Measurements from ENCODE around the gene DEFB119. TPM values are rescaled to one million over a fixed set of nuclear protein-coding genes. Genes with fewer than 3 reads are reported as not detected.
"Not testable (repeated sequence)": the region's sequence is repeated elsewhere in the genome, so short reads cannot be mapped to it uniquely, and the experiment has no call there.

DEFB119 gene
- total and polyA plus RNA-seq, 8 donors: not detected

- no peak overlapping the region for H3K27ac ChIP-seq
- TF ChIP-seq, protein P1, sequence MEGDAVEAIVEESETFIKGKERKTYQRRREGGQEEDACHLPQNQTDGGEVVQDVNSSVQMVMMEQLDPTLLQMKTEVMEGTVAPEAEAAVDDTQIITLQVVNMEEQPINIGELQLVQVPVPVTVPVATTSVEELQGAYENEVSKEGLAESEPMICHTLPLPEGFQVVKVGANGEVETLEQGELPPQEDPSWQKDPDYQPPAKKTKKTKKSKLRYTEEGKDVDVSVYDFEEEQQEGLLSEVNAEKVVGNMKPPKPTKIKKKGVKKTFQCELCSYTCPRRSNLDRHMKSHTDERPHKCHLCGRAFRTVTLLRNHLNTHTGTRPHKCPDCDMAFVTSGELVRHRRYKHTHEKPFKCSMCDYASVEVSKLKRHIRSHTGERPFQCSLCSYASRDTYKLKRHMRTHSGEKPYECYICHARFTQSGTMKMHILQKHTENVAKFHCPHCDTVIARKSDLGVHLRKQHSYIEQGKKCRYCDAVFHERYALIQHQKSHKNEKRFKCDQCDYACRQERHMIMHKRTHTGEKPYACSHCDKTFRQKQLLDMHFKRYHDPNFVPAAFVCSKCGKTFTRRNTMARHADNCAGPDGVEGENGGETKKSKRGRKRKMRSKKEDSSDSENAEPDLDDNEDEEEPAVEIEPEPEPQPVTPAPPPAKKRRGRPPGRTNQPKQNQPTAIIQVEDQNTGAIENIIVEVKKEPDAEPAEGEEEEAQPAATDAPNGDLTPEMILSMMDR (IDR thresholded peaks at IDR 0.05): no peak
- no peaks in the 10 kb centered on the region for H3K4me1 ChIP-seq
- no peaks in the 10 kb centered on the region for H3K9me3 ChIP-seq
- FAIRE-seq: no peak
- no peak for ATAC-seq
- no peak for DNase-seq
- intact Hi-C loops (cut with DNase I): no loop called here
- no peaks in the 10 kb centered on the region for H3K36me3 ChIP-seq
- H3K4me3 ChIP-seq: no peak overlapping the region
- H3K27me3 ChIP-seq: no peaks in the 10 kb centered on the region
- 29 to 35% methylated on average over 3 of the region's 3 CpGs for WGBS, 2 donors
These were observed 4.5 kb upstream of the DEFB119 start for GRCh38 chr20:31394900-31395299.

GRCh38 chr20:31392836-31393235 lies 2.4 kb upstream of the DEFB119 start:
- Histone ChIP-seq H3K9me3 (no peaks in the 10 kb centered on the region), H3K4me1 (no peaks in the 10 kb centered on the region), H3K4me3 (no peak overlapping the region), H3K36me3 (no peaks in the 10 kb centered on the region), H3K27me3 (no peaks in the 10 kb centered on the region), H3K27ac (no peak overlapping the region)
- 26 to 54% methylated on average over 2 of the region's 2 CpGs for WGBS, 2 donors
- TF ChIP-seq, protein P1 (IDR thresholded peaks at IDR 0.05): no peak
- DNase-seq (no peak), ATAC-seq (no peak), FAIRE-seq (no peak)
- intact Hi-C loops (cut with DNase I): no loop called here

DNA sequence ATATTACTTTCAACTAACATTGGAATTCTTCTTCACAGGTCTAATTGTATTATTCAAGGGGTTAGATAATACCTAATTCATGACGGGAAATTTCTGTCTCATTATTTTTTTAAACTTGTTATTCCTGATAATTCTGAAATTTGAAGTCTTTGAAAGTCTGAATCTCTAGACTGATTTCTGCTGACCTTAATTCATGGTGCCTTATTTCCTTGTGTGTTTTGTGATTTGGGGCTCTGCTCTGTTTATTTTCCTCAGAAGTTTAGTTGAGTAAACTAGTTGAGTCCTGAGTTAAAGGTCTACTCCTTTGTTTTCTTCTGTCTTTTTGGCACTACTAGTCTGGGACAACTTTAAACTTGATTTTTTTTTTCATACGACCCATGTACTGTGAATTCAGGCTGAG lies 16.0 kb downstream of the DEFB119 start:
- FAIRE-seq (no peak), ATAC-seq (no peak), DNase-seq (no peak)
- TF ChIP-seq, protein P1 (IDR thresholded peaks at IDR 0.05): no peak
- H3K36me3 ChIP-seq: no peaks in the 10 kb centered on the region
- H3K9me3 ChIP-seq: no peaks in the 10 kb centered on the region
- 42 to 52% methylated on average over 2 of the region's 2 CpGs for WGBS, 2 donors
- H3K4me1 ChIP-seq: no peaks in the 10 kb centered on the region
- no peak overlapping the region for H3K27ac ChIP-seq
- no peaks in the 10 kb centered on the region for H3K27me3 ChIP-seq
- intact Hi-C loops (cut with DNase I): no loop called here
- no peak overlapping the region for H3K4me3 ChIP-seq

GRCh38 chr20:31368301-31368700 lies 22.1 kb downstream of the DEFB119 start, which contains the start of gene DEFB118:
TSS of gene DEFB118 (plus strand) at chr20:31368601. CDS start at chr20:31368651, 50 bp downstream.
- no peak within 1 kb of the TSS for H3K27ac ChIP-seq
- H3K36me3 ChIP-seq: no peaks in the 10 kb centered on the region
- H3K27me3 ChIP-seq: no peaks in the 10 kb centered on the region
- no peak for FAIRE-seq
- intact Hi-C loops (cut with DNase I): no loop called here
- no peak within 1 kb of the TSS for H3K4me3 ChIP-seq
- no peak for DNase-seq
- no peak for ATAC-seq
- no peaks in the 10 kb centered on the region for H3K9me3 ChIP-seq
- TF ChIP-seq, protein P1 (IDR thresholded peaks at IDR 0.05): no peak
- WGBS, 2 donors: 40 to 44% methylated on average over 2 of the region's 2 CpGs
- no peaks in the 10 kb centered on the region for H3K4me1 ChIP-seq

DNA sequence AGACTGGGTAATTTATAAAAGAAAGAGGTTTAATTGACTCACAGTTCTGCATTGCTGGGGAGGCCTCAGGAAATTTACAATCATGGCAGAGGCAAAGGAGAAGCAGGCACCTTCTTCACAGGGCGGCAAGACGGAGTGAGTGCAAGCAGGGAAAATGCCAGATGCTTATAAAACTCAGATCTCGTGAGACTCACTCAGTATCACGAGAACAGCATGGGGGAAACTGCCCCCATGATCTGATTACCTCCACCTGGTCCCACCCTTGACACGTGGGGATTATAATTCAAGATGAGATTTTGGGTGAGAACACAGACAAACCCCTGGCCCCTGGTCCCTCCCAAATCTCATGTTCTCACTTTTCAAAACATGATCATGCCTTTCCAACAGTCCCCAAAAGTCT lies 26.1 kb downstream of the DEFB119 start:
- H3K9me3 ChIP-seq; H3K36me3 ChIP-seq; H3K4me3 ChIP-seq; H3K27me3 ChIP-seq; H3K27ac ChIP-seq; intact Hi-C loops (cut with DNase I); DNase-seq; FAIRE-seq; H3K4me1 ChIP-seq; ATAC-seq: not testable (repeated sequence)
- WGBS, 2 donors: 40 to 54% methylated on average over 5 of the region's 5 CpGs
